ENCODE data around the gene TMEM31.

Gene TMEM31

GRCh38 chrX:103678199-103678993, 32.3 kb upstream of the TMEM31 start:
- TF ChIP-seq, protein P1, sequence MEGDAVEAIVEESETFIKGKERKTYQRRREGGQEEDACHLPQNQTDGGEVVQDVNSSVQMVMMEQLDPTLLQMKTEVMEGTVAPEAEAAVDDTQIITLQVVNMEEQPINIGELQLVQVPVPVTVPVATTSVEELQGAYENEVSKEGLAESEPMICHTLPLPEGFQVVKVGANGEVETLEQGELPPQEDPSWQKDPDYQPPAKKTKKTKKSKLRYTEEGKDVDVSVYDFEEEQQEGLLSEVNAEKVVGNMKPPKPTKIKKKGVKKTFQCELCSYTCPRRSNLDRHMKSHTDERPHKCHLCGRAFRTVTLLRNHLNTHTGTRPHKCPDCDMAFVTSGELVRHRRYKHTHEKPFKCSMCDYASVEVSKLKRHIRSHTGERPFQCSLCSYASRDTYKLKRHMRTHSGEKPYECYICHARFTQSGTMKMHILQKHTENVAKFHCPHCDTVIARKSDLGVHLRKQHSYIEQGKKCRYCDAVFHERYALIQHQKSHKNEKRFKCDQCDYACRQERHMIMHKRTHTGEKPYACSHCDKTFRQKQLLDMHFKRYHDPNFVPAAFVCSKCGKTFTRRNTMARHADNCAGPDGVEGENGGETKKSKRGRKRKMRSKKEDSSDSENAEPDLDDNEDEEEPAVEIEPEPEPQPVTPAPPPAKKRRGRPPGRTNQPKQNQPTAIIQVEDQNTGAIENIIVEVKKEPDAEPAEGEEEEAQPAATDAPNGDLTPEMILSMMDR (IDR thresholded peaks at IDR 0.05) = no peak
- no peak for DNase-seq (ENCODE audit: low spot score)
- H3K27ac ChIP-seq = no peak overlapping the region
- no peak overlapping the region for H3K4me3 ChIP-seq

DNA sequence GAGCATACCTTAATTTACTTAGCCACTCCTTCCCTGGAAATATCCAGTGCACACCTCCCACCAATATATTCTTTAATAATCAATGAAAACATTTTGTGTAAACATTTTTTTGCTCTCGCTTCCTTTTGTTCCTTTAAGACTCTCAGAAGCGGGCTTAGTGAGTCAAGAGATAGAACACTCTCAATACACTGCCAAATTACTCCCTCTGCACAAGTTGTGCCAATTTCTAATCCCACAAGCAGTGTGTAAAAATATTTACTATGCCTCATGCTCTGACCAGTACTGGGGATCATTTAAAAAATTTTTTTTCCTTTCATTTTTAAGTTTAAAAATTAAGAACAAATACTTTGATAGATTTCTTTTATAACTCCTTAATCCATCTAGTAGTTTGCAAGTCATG, 29.3 kb upstream of the TMEM31 start:
- TF ChIP-seq, protein P1 (IDR thresholded peaks at IDR 0.05) = no peak
- DNase-seq (ENCODE audit: low spot score) = no peak
- Histone ChIP-seq H3K27ac (no peak overlapping the region), H3K4me3 (no peak overlapping the region)

GRCh38 chrX:103685396-103685795, 25.3 kb upstream of the TMEM31 start:
- no peak for DNase-seq (ENCODE audit: low spot score)
- peak overlapping the region; percentile 69 for H3K4me3 ChIP-seq
- peak overlapping the region; percentile 80 to 86 for H3K27ac ChIP-seq
- TF ChIP-seq, protein P1 (IDR thresholded peaks at IDR 0.05) = no peak

DNA sequence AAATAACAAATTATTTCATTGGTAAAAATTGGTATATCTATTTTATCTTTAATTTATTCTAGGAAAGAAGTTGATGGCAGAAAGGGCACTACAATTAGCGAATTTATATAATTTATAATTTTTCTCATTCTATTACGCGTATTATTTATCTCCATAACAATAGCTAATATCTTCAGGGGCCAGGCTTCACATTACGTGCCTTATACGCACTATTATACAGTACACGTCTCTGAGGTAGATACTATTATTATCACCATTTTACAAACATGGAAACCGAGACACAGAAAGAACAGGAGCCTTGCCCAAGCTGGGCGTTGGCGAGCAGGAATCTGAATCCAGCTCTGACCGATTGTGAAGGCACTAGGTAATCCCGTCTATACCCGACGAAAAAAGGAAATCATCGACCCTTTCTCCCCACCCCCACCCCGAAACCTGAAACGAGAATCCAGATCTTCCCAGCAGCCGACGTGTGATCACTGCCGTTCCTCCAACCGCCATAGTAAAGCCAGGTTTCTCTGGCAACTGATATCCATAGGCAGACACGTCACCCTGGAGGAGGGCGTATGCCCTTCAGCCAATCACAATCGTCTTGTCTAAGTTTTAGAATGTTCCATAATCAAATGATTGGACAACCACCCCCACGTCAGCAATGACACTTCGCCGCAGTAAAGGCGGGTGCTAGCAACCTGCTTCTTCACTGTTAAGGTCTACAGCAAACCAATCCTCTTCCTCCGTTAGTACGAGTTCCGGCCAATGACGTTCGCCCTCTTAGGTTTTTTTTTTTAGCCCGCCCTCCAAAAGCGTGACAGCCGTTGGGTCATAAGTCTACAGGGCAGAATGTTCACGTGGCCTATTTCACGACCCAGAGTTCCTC, 24.3 kb upstream of the TMEM31 start, which contains the start of gene MORF4L2:
MORF4L2 (minus strand) TSS at position 501 of the 874 bp plus-strand sequence. CDS start 9,672 bp downstream, outside the sequence.
- peak within 1 kb of the TSS; percentile 88 to 96 for H3K27ac ChIP-seq

DNA sequence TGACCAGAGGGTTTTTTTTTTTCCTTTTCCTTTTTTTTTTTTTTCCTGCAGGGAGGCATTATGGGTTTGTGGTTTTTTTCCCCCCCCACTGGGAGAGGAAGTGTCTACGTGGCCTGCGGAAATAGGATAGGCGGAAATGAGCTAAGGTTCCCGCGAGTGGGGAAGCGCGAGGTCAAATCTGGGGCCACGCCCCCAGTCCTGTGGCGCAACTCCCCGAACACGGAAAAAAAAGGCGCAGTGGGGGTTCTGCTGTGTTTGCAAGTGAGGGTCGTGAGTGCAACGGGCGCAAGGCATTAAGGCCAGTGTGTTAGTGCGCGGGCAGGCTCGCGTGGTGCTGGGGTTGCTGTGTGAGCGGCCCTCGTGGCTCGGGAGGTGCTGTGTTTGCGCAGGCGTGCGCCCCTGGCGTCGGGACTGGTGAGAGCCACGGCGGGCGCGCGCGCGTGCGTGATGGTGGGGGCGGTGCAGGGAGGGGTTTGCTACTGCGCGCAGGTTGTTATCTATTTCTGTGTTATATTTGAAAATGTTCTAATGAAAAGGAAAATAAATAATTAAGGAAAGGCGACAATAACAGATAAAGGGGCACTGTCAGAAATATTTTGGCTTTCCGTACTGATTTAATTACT, 23.5 kb upstream of the TMEM31 start:
- Histone ChIP-seq H3K27ac (peak overlapping the region; percentile 88 to 96), H3K4me3 (peak overlapping the region; percentile 74)
- TF ChIP-seq, protein P1 (IDR thresholded peaks at IDR 0.05) = peak; percentile 12
- peak; percentile 90 for DNase-seq (ENCODE audit: low spot score)

More for the DNA sequence above, 24.3 kb upstream of the TMEM31 start, which contains the start of gene MORF4L2:
- peak; percentile 96 for DNase-seq (ENCODE audit: low spot score)
- TF ChIP-seq, protein P1 (IDR thresholded peaks at IDR 0.05) = no peak
- H3K4me3 ChIP-seq = peak within 1 kb of the TSS; percentile 74

DNA sequence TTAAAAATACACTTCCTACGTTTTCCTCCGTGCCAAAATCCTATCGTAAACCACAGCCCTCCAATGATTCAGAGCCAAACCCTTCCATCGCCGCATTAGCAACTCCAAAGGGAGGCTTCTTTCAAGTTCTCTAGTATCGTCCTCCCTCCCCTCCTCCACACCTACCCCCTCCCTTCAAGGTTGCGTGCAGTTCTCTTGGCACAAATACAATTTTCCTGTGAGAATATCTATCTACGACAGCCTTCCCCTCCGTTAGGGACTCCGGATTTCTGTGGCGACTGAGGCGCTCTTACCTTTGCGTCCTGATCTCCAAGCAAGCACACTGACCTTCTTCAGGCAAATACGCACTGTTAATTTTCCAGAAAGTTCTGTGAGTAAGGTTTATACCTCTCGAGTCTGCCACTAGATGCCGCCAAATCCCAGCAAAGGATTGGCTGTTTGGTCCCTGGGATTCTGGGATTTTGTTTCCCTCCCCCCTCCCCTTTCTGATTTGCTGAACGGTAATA, 23.0 kb upstream of the TMEM31 start:
- H3K4me3 ChIP-seq = peak overlapping the region; percentile 74
- peak overlapping the region; percentile 88 to 96 for H3K27ac ChIP-seq
- TF ChIP-seq, protein P1 (IDR thresholded peaks at IDR 0.05) = peak; percentile 15
- DNase-seq (ENCODE audit: low spot score) = peak; percentile 76
